ENCODE results near the gene HAPLN3. TPM values are rescaled to one million over a fixed set of nuclear protein-coding genes. Genes with fewer than 3 reads are reported as not detected.

Gene HAPLN3
- polyA plus RNA-seq, 1 donor (not counting 4 experiments of a cell fraction or from before 2014, with no cell fraction given) = 1.4 TPM

DNA sequence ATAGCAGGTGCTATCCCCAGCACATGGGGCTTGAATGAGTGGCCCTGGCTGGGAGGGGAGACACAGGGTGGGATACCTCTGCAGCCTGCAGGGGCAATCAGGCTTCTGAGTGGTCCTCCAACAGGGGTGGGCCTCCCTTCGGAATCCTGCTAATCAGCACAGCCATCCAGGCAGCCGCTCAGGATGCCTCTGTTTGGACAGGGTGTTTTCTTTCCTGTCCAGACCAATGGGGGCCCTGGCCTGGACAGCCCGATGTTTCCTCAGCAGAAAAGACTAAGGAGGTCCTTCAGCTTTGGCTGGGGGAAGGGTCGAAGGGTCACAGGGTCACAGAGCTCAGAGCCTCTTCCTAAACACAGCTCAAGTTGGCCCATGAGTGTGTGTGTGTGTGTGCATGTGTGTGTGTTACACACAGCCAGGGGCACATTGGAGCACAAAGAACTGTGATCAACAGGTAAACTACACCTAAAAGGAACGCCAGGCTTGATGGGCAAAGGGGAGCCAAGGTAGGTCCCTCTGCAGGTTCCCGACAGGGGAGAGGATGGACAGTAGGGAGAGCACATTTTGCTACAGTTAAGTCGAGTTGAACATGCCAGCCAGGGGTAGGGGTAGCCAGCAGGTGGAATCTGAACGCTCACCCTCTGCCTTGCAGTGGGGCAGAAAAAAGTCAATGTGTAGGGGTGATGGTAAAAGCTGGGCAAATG lies 1.1 kb upstream of the HAPLN3 start:
- H3K4me1 ChIP-seq (ENCODE audit: control insufficient read depth, extremely low read depth, insufficient read depth, low read length) = peaks cover 24% of the 10 kb centered on the region
- H3K9me3 ChIP-seq (ENCODE audit: control insufficient read depth, low read depth, low read length) = no peaks in the 10 kb centered on the region
- H3K9me1 ChIP-seq (ENCODE audit: control insufficient read depth, extremely low read depth, insufficient read depth, low read length) = no peaks in the 10 kb centered on the region
- no peak overlapping the region for H2AFZ ChIP-seq (ENCODE audit: control insufficient read depth, low read length)
- H3K27ac ChIP-seq (ENCODE audit: control insufficient read depth, insufficient read depth, low read length) = no peak overlapping the region
- H3K4me2 ChIP-seq (ENCODE audit: control insufficient read depth, extremely low read depth, insufficient read depth, low read depth, low read length) = no peak overlapping the region
- FAIRE-seq (no peak), DNase-seq (ENCODE audit: low read depth, low spot score) (no peak)
- dilution Hi-C loops (cut with MboI; ENCODE audit: extremely low pct_ligation_motif_present, low sequenced_read_pairs) = no loop called here
- no peak overlapping the region for H3K9ac ChIP-seq (ENCODE audit: control insufficient read depth, extremely low read depth, insufficient read depth, low read length)
- H3K4me3 ChIP-seq (ENCODE audit: control insufficient read depth in 2 of 3, extremely low read depth in 1 of 3, insufficient read depth in 2 of 3, low read depth in 1 of 3, low read length in 3 of 3) = no peak overlapping the region
- TF ChIP-seq EZH2 (IDR thresholded peaks at IDR 0.05; ENCODE audit: low read length) = no peak
- TF ChIP-seq, protein P1, sequence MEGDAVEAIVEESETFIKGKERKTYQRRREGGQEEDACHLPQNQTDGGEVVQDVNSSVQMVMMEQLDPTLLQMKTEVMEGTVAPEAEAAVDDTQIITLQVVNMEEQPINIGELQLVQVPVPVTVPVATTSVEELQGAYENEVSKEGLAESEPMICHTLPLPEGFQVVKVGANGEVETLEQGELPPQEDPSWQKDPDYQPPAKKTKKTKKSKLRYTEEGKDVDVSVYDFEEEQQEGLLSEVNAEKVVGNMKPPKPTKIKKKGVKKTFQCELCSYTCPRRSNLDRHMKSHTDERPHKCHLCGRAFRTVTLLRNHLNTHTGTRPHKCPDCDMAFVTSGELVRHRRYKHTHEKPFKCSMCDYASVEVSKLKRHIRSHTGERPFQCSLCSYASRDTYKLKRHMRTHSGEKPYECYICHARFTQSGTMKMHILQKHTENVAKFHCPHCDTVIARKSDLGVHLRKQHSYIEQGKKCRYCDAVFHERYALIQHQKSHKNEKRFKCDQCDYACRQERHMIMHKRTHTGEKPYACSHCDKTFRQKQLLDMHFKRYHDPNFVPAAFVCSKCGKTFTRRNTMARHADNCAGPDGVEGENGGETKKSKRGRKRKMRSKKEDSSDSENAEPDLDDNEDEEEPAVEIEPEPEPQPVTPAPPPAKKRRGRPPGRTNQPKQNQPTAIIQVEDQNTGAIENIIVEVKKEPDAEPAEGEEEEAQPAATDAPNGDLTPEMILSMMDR (optimal IDR thresholded peaks at IDR 0.05 in 1 of 3, IDR thresholded peaks at IDR 0.05 in 1 of 3, conservative IDR thresholded peaks at IDR 0.05 in 1 of 3; ENCODE audit: extremely low read depth in 1 of 3, insufficient read depth in 2 of 3, low read length in 3 of 3) = no peak
- H3K27me3 ChIP-seq (ENCODE audit: control insufficient read depth, extremely low read depth, insufficient read depth, low read length) = no peaks in the 10 kb centered on the region
- no peaks in the 10 kb centered on the region for H4K20me1 ChIP-seq (ENCODE audit: control insufficient read depth, extremely low read depth, insufficient read depth, low read length)
- H3K36me3 ChIP-seq (ENCODE audit: control insufficient read depth in 2 of 2, extremely low read depth in 1 of 2, insufficient read depth in 2 of 2, low read length in 2 of 2) = peaks cover 0 to 2% of the 10 kb centered on the region in 2 experiments
- no peaks in the 10 kb centered on the region for H3K79me2 ChIP-seq (ENCODE audit: control insufficient read depth, insufficient read depth, low read length)

DNA sequence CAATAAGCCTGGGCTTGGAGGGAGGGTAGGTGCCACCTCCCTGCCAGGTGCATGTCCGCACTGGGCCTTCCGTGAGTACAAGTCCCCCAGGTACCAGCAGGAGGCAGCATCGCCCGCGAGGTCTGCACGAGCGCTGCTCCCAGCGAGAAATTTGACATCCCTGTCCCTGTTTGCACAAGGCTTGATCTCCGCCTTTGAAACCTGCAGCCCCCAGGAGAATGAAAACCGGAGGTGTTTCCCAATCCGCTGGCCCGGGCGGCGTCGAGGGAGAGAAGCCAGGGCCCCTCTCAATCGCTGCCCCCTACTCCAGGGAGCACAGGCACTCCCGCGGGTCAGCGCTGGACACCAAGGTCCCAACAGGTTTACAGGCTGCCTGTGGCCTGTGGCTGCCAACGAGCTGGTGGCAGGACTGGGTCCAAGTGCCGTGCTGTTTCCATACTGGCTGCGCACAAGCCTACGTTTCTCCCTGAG lies 961 bp downstream of the HAPLN3 start:
- peaks cover 19% of the 10 kb centered on the region for H3K4me1 ChIP-seq (ENCODE audit: control insufficient read depth, extremely low read depth, insufficient read depth, low read length)
- dilution Hi-C loops (cut with MboI; ENCODE audit: extremely low pct_ligation_motif_present, low sequenced_read_pairs) = no loop called here
- TF ChIP-seq, protein P1 (optimal IDR thresholded peaks at IDR 0.05 in 1 of 3, IDR thresholded peaks at IDR 0.05 in 1 of 3, conservative IDR thresholded peaks at IDR 0.05 in 1 of 3; ENCODE audit: extremely low read depth in 1 of 3, insufficient read depth in 2 of 3, low read length in 3 of 3) = peak; percentile 91 to 99 (median 96)
- TF ChIP-seq EZH2 (IDR thresholded peaks at IDR 0.05; ENCODE audit: low read length) = no peak
- peak overlapping the region; percentile 42 to 77 (median 67) for H3K4me3 ChIP-seq (ENCODE audit: control insufficient read depth in 2 of 3, extremely low read depth in 1 of 3, insufficient read depth in 2 of 3, low read depth in 1 of 3, low read length in 3 of 3)
- no peaks in the 10 kb centered on the region for H4K20me1 ChIP-seq (ENCODE audit: control insufficient read depth, extremely low read depth, insufficient read depth, low read length)
- H3K4me2 ChIP-seq (ENCODE audit: control insufficient read depth, extremely low read depth, insufficient read depth, low read depth, low read length) = peak overlapping the region; percentile 81
- no peaks in the 10 kb centered on the region for H3K36me3 ChIP-seq (ENCODE audit: control insufficient read depth in 2 of 2, extremely low read depth in 1 of 2, insufficient read depth in 2 of 2, low read length in 2 of 2)
- H3K27me3 ChIP-seq (ENCODE audit: control insufficient read depth, extremely low read depth, insufficient read depth, low read length) = no peaks in the 10 kb centered on the region
- H3K79me2 ChIP-seq (ENCODE audit: control insufficient read depth, insufficient read depth, low read length) = no peaks in the 10 kb centered on the region
- FAIRE-seq (peak; percentile 77), DNase-seq (ENCODE audit: low read depth, low spot score) (no peak)
- no peak overlapping the region for H3K9ac ChIP-seq (ENCODE audit: control insufficient read depth, extremely low read depth, insufficient read depth, low read length)
- H2AFZ ChIP-seq (ENCODE audit: control insufficient read depth, low read length) = peak overlapping the region; percentile 49
- H3K9me3 ChIP-seq (ENCODE audit: control insufficient read depth, low read depth, low read length) = no peaks in the 10 kb centered on the region
- H3K27ac ChIP-seq (ENCODE audit: control insufficient read depth, insufficient read depth, low read length) = no peak overlapping the region
- no peaks in the 10 kb centered on the region for H3K9me1 ChIP-seq (ENCODE audit: control insufficient read depth, extremely low read depth, insufficient read depth, low read length)
